ENCODE data around the gene ARMC2.

DNA sequence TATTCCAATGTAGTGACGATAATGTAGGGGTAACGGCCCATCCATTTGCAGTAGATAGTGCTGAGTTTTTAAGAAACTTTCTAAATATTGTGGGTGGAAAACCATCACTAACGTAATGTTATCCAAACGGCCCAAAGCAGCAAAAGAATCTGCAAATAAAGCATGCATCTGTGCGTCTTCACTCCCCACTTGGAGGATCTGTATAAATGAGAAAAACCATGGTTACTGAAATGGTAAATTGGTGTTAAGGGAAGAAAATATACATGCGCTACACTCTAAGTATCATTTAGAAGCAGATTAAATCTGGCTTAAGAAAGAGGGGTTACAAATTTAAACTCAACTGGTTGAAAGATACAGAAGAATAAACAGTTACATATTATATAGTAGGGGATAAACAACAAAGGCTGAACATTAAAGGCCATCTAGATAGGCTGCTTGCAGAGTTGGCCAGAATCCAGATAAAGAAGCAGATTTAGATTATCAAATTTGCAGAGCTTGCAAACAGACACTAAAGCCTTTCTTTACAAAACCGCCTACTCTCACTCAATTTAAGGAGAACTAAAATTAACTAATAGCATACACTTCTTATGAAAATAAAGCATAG, 153.2 kb downstream of the ARMC2 start:
- TF ChIP-seq, protein P1, sequence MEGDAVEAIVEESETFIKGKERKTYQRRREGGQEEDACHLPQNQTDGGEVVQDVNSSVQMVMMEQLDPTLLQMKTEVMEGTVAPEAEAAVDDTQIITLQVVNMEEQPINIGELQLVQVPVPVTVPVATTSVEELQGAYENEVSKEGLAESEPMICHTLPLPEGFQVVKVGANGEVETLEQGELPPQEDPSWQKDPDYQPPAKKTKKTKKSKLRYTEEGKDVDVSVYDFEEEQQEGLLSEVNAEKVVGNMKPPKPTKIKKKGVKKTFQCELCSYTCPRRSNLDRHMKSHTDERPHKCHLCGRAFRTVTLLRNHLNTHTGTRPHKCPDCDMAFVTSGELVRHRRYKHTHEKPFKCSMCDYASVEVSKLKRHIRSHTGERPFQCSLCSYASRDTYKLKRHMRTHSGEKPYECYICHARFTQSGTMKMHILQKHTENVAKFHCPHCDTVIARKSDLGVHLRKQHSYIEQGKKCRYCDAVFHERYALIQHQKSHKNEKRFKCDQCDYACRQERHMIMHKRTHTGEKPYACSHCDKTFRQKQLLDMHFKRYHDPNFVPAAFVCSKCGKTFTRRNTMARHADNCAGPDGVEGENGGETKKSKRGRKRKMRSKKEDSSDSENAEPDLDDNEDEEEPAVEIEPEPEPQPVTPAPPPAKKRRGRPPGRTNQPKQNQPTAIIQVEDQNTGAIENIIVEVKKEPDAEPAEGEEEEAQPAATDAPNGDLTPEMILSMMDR (IDR thresholded peaks at IDR 0.05; ENCODE audit: low read depth, low read length, poor library complexity, severe bottlenecking): no peak
- no peak for TF ChIP-seq EZH2phosphoT487 (IDR thresholded peaks at IDR 0.05; ENCODE audit: borderline replicate concordance, low read length)

All from DOHH2 (cell line).